Keratinocyte (primary cell): ENCODE data around the gene BAG3. TPM values are rescaled to one million over a fixed set of nuclear protein-coding genes. Genes with fewer than 3 reads are reported as not detected.

Experiments used
- DNase-seq: peaks from one replicate; pipeline ENCODE4 v3.0.0-alpha.2; 2011; ENCODE audit warnings: low read depth, missing footprints, low spot score
- FAIRE-seq: peaks from 2 replicates; lab custom pipeline; 2011; peaks lifted over from hg19 to GRCh38; lab: Jason Lieb, UNC
- H2AFZ ChIP-seq: 2 replicates; pipeline ENCODE4 v1.6.0; 2012; ENCODE audit warnings: low read length, control low read depth, inconsistent platforms; ENCODE audit not compliant: control insufficient read depth
- H3K27ac ChIP-seq: 2 replicates; pipeline ENCODE4 v1.5.1; 2011; ENCODE audit warnings: low read length; ENCODE audit not compliant: control insufficient read depth, insufficient read depth
- H3K27me3 ChIP-seq: 3 replicates; pipeline ENCODE4 v1.6.0; 2011; ENCODE audit warnings: low read length; ENCODE audit not compliant: control insufficient read depth, insufficient read depth; ENCODE audit errors: extremely low read depth
- H3K36me3 ChIP-seq, 2 experiments: 2 replicates in 1 of 2; 3 replicates in 1 of 2; pipeline ENCODE4 v1.5.1; 2011; ENCODE audit warnings: low read length in 2 of 2, mild to moderate bottlenecking in 1 of 2; ENCODE audit not compliant: control insufficient read depth in 2 of 2, insufficient read depth in 2 of 2; ENCODE audit errors: extremely low read depth in 1 of 2
- H3K4me1 ChIP-seq: 3 replicates; pipeline ENCODE4 v1.5.1; 2011; ENCODE audit warnings: low read length; ENCODE audit not compliant: control insufficient read depth, insufficient read depth; ENCODE audit errors: extremely low read depth
- H3K4me2 ChIP-seq: 3 replicates; pipeline ENCODE4 v1.6.0; 2011; ENCODE audit warnings: low read depth, low read length; ENCODE audit not compliant: control insufficient read depth, insufficient read depth; ENCODE audit errors: extremely low read depth
- H3K4me3 ChIP-seq, 3 experiments: fragments of 200-600 bp in 1 of 3; sonication (generic) in 1 of 3; 2 replicates in 2 of 3; 3 replicates in 1 of 3; pipeline ENCODE4 v1.5.1; 2011 to 2016; ENCODE audit warnings: low read length in 3 of 3, mild to moderate bottlenecking in 3 of 3, control low read depth in 2 of 3, inconsistent platforms in 1 of 3, low read depth in 1 of 3, mixed read lengths in 1 of 3, mixed run types in 1 of 3, moderate library complexity in 1 of 3; ENCODE audit not compliant: control insufficient read depth in 2 of 3, insufficient read depth in 2 of 3; ENCODE audit errors: extremely low read depth in 1 of 3
- H3K79me2 ChIP-seq: 2 replicates; pipeline ENCODE4 v1.6.0; 2012; ENCODE audit warnings: low read length; ENCODE audit not compliant: control insufficient read depth, insufficient read depth
- H3K9ac ChIP-seq: 3 replicates; pipeline ENCODE4 v1.6.0; 2011; ENCODE audit warnings: low read length; ENCODE audit not compliant: control insufficient read depth, insufficient read depth; ENCODE audit errors: extremely low read depth
- H3K9me1 ChIP-seq: 3 replicates; pipeline ENCODE4 v1.6.0; 2011; ENCODE audit warnings: low read length; ENCODE audit not compliant: control insufficient read depth, insufficient read depth; ENCODE audit errors: extremely low read depth
- H3K9me3 ChIP-seq: 2 replicates; pipeline ENCODE4 v1.5.1; 2012; ENCODE audit warnings: low read depth, low read length; ENCODE audit not compliant: control insufficient read depth
- H4K20me1 ChIP-seq: 3 replicates; pipeline ENCODE4 v1.6.0; 2011; ENCODE audit warnings: low read length; ENCODE audit not compliant: control insufficient read depth, insufficient read depth; ENCODE audit errors: extremely low read depth
- CTCF ChIP-seq, 3 experiments: IDR thresholded peaks in 1 of 3; conservative IDR thresholded peaks in 1 of 3; optimal IDR thresholded peaks in 1 of 3; 2 replicates in 2 of 3; 3 replicates in 1 of 3; pipeline versions ENCODE3 to v1.5.1; 2011; ENCODE audit warnings: low read length in 3 of 3, mild to moderate bottlenecking in 3 of 3, moderate library complexity in 2 of 3, control low read depth in 1 of 3, inconsistent platforms in 1 of 3; ENCODE audit not compliant: insufficient read depth in 2 of 3; ENCODE audit errors: extremely low read depth in 1 of 3
- EZH2 ChIP-seq: IDR thresholded peaks from one replicate; pipeline ENCODE4 v1.6.1; 2012; ENCODE audit warnings: inconsistent platforms, mild to moderate bottlenecking, low read length, moderate library complexity
- dilution Hi-C: fragments of 300-500 bp; cut with MboI; formaldehyde crosslinking; loops from one replicate; pipeline ENCODE4 v1.7.0; 2020; ENCODE audit warnings: low sequenced_read_pairs; ENCODE audit not compliant: extremely low pct_ligation_motif_present
- polyA plus RNA-seq, 5 experiments: library from polyadenylated mRNA; depleted of rRNA in 3 of 5; stranded (reverse) in 3 of 5; stranded (forward) in 1 of 5; unstranded in 1 of 5; fragments of >200 nt; gene quantifications; 1 replicate in 1 of 5; 2 replicates in 3 of 5; 3 replicates in 1 of 5; pipeline versions ENCODE4 v1.2.1 to v1.2.3, GENCODE V29; 2011 to 2012; ENCODE audit warnings: missing spikeins in 2 of 5, low read depth in 1 of 5, low replicate concordance in 1 of 5

Gene BAG3
- polyA plus RNA-seq, 1 donor (not counting 4 experiments of a cell fraction or from before 2014, with no cell fraction given): 26.2 TPM

GRCh38 chr10:119715628-119716505 lies 64.7 kb downstream of the BAG3 start:
- H3K36me3 ChIP-seq: no peaks in the 10 kb centered on the region
- no peaks in the 10 kb centered on the region for H3K27me3 ChIP-seq
- no peaks in the 10 kb centered on the region for H3K79me2 ChIP-seq
- dilution Hi-C loops: no loop called here
- H3K4me1 ChIP-seq: no peaks in the 10 kb centered on the region
- TF ChIP-seq CTCF (optimal IDR thresholded peaks at IDR 0.05 in 1 of 3, IDR thresholded peaks at IDR 0.05 in 1 of 3, conservative IDR thresholded peaks at IDR 0.05 in 1 of 3; ENCODE audit: extremely low read depth in 1 of 3, insufficient read depth in 2 of 3, low read length in 3 of 3) (no peak), EZH2 (no peak)
- no peaks in the 10 kb centered on the region for H3K9me3 ChIP-seq
- DNase-seq: no peak
- no peak overlapping the region for H3K4me3 ChIP-seq
- FAIRE-seq: no peak
- H3K9me1 ChIP-seq: no peaks in the 10 kb centered on the region
- no peak overlapping the region for H3K27ac ChIP-seq
- H4K20me1 ChIP-seq: no peaks in the 10 kb centered on the region
- H3K9ac ChIP-seq: no peak overlapping the region
- H3K4me2 ChIP-seq: no peak overlapping the region
- no peak overlapping the region for H2AFZ ChIP-seq

GRCh38 chr10:119723161-119723560 lies 72.0 kb downstream of the BAG3 start:
- Histone ChIP-seq H3K9me1 (no peaks in the 10 kb centered on the region), H4K20me1 (no peaks in the 10 kb centered on the region), H3K4me3 (no peak overlapping the region), H3K9me3 (no peaks in the 10 kb centered on the region), H3K27me3 (no peaks in the 10 kb centered on the region), H3K9ac (no peak overlapping the region), H3K4me1 (peaks cover 25% of the 10 kb centered on the region), H3K79me2 (peaks cover 19% of the 10 kb centered on the region), H2AFZ (no peak overlapping the region), H3K36me3 (no peaks in the 10 kb centered on the region), H3K27ac (no peak overlapping the region), H3K4me2 (no peak overlapping the region)
- DNase-seq (no peak), FAIRE-seq (no peak)
- dilution Hi-C loops: no loop called here
- no peak for TF ChIP-seq CTCF (optimal IDR thresholded peaks at IDR 0.05 in 1 of 3, IDR thresholded peaks at IDR 0.05 in 1 of 3, conservative IDR thresholded peaks at IDR 0.05 in 1 of 3; ENCODE audit: extremely low read depth in 1 of 3, insufficient read depth in 2 of 3, low read length in 3 of 3)
- no peak for TF ChIP-seq EZH2
